Stimulated activated CD8-positive, alpha-beta memory T cell treated with anti-CD3 and anti-CD28 coated beads, Interleukin-15, amount 100 ng/mL, for 1 hour (primary cell): ENCODE data around the gene NEGR1.

Experiments
- DNase-seq: peaks from one replicate; pipeline ENCODE4 v3.0.0-alpha.2; 2020; ENCODE audit warnings: low read depth

NEGR1 gene

DNA sequence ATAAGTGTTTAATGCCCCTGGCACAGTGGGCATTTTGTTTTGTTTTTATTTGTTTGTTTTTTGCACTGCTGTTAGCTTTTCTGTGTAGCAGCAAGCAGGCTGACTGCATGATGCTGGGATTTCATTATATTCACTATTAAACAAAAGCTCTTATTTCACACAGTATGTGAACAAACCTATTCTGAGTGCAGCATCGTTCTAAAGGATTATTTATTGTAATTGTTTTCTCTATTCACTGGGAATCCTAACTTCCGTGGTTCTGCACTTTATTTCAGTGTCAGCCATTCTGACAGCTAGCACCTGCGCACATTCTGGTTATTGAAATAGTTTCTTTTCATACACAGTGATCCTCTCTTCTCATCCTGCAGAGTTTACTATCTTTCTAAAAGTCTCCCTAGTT, 595.0 kb downstream of the NEGR1 start:
- no peak for DNase-seq

GRCh38 chr1:71676979-71677925, 605.1 kb downstream of the NEGR1 start:
- no peak for DNase-seq

- no peak for DNase-seq
These were observed 614.3 kb downstream of the NEGR1 start for GRCh38 chr1:71668065-71668464.

DNA sequence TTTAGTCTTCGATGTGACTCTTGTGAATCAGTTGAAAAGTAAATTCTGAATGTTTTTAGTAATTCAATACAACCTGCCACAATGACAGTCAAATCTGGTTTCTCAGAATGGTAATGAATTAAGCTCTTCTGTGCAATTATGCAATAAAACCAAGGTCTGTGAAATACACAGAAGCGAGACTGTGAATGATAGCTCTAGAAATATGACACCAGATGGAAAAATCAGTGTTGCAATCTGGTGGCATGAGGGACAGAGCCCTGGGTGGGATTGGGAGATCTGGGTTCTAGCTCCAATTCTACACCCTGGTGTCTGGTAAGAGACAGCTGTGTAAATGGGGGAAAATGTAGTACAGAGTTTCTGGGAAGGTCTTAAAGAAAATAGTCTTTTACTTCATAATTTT, 615.1 kb downstream of the NEGR1 start:
- DNase-seq = no peak

GRCh38 chr1:71666609-71667008, 615.7 kb downstream of the NEGR1 start:
- DNase-seq = no peak

DNA sequence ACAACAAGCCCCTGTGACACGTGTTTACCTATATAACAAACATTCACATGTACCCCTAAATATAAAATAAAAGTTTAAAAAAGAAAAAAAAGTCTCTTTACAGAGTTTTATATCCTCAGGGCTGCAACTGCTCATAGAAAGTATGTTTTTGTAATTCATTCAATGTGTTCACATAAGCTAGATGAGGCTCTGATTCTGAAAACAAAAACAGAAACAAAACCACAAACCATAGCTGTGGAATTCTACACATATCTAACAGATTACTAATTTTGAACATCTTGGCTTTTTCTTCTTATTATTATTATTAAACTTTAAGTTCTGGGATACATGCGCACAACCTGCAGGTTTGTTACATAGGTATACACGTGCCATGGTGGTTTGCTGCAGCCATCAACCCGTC, 621.9 kb downstream of the NEGR1 start:
- no peak for DNase-seq

DNA sequence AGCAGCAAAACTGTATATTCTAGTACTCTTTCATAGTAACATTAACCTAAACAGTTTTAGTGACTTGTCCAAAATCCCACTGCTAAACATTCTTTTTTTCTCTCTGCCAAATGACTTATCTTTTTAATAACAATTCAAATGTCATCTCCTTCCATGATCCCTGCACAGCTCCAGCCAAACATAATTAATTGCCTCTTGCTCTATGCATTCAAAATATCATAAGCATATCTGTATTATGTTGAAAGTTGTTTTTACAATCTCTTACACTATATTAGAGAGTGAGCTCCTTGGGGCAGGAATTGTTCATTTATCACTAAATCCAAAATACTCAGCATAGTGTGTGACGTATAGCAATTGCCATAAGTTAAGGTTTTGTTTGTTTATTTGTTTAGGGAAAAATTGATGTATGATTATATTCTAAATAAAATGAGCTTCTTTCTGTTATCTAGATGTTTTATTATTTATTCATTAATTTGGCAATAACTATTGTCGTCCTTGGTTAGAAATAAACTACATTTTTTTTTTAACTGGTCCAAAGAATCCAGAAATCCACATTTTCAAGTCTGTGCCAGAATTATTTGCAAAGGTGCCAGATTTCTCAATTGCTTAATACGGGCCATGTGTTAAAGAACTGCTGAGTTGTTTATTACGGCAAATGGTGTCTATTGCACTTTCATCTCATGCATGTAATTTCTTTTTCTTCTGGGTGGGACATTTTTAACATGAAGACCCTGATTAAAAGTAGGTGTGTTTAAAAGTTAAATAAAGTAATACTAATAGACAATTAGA, 624.3 kb downstream of the NEGR1 start:
- DNase-seq = no peak

DNA sequence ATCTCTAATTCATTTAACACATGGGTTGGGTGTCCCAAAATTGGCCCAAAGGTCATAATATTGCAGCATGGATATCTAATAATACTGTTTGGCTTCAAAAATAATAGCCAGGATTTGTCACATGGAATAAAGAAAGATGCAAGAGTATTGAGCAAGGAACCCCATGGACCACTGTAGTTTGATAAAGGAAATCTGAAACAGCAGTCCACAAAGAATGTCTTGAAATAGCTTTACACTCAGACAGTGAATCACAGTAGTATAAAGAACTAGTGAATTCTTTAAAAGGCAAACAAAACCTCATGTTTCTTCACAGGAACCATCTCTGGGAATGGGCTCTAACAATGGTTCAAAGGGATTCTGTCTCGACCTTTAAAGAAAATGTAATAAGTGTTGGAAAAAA, 625.4 kb downstream of the NEGR1 start:
- no peak for DNase-seq

DNA sequence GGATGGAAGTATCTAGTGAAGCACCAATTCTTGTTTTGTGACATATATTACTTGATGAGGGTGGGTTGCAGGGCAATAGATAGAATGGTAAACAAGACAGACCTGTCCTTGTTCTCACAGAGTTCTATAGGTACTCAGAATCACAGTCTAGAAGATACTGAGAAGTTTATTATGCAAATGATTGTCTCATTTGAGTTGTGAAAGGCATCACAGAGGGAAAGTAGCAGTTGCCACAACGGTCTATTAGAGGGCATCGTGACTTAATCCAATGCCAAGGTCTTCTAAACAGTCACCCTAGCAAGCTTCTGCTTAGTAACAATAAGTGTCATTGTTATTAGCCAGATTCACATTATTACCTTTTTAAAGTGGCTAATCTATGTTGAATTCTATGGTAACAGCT, 626.7 kb downstream of the NEGR1 start:
- no peak for DNase-seq

GRCh38 chr1:71653952-71654351, 628.4 kb downstream of the NEGR1 start:
- DNase-seq = no peak

- no peak for DNase-seq
These were observed 631.1 kb downstream of the NEGR1 start for GRCh38 chr1:71651214-71651613.

GRCh38 chr1:71650119-71650518, 632.2 kb downstream of the NEGR1 start:
- no peak for DNase-seq

DNA sequence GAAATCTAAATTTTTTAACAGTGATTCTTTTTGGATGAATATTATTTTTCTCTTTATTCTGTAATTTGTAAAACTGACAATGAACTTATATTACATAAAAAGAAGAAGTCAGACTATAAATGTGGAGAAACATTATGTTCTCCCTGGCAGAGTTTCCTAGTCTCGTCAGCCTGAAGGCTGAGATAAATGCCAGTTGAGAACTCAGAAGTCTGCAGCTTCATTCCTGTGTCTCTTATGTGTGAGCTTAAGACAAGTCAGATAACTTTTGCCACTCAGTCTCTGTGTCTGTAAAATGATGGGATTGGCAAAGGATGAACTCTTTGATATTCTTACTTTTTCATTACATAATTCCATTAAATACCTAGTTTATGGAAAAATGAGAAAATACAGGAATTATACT, 632.7 kb downstream of the NEGR1 start:
- no peak for DNase-seq

GRCh38 chr1:71647513-71648300, 634.6 kb downstream of the NEGR1 start:
- DNase-seq = no peak

- no peak for DNase-seq
These were observed 637.3 kb downstream of the NEGR1 start for GRCh38 chr1:71645015-71645414.

GRCh38 chr1:71641903-71642302, 640.4 kb downstream of the NEGR1 start:
- DNase-seq = no peak

GRCh38 chr1:71640998-71641397, 641.3 kb downstream of the NEGR1 start:
- DNase-seq = no peak

DNA sequence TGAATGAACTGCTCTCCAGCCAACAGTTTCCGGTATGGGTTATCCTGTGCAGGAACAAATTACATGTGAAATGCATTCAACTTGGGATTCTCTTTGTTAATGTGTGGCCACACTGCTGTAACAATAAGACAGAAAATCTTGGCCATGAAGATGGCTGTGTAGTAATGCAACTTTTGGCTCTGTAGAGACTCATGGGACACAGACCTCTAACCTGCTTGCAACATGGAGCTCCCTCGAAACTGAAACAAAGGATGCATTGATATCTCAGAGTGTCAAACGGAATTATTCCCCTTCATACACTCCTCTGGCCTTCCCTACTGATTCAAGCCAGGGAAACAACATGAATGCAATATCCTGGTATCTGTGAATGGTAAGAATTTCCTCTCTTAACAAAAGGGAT, 642.2 kb downstream of the NEGR1 start:
- no peak for DNase-seq

- no peak for DNase-seq
These were observed 644.1 kb downstream of the NEGR1 start for GRCh38 chr1:71638081-71638766.

DNA sequence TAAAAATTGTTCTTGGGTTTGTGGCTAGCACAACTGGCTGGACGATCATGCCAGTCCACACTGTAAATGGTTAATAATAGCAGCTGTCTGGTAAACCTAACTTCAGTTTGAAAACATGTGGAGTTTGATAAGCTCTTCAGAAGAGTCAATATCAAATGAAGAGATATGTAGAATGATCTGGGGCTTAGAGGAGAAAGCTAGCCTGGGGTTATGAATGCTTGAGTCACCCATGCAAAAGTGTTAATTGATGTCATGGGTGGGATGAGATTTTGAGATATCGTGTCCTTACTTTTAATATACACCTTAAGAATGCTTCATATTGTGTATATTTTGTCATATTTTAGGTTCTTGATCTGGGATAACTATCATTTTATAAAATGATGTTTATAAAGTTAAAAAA, 646.8 kb downstream of the NEGR1 start:
- DNase-seq = no peak

DNA sequence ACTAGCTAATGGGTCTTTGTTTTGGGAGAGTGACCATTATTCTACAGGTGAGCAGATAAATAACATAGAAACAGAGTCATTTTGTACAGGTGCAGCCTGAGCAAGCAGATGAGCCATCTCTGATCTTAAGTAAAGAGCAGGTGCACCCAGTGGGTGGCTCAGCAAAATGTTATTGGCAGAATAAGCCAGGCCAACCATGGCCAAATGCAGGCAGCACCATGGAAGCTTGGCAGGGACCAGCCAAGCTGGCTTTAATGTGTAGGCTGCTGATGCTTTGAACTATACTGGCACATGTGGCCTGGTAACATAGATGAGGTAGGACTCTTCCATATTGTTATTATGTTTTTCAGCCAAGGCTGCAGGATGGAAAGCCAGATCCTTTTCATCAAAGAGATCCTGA, 648.2 kb downstream of the NEGR1 start:
- no peak for DNase-seq

- no peak for DNase-seq
These were observed 652.3 kb downstream of the NEGR1 start for GRCh38 chr1:71630073-71630472.
